K562 (cell line): ENCODE results near the gene FAM181B. TPM values are rescaled to one million over a fixed set of nuclear protein-coding genes. Genes with fewer than 3 reads are reported as not detected.
A peak's percentile ranks its signal among the peaks of the same experiment; 100 is the strongest.

Experiments
- CREM ChIP-seq: IDR thresholded peaks from 2 replicates; pipeline ENCODE4 v1.6.1; 2014; ENCODE audit warnings: antibody characterized with exemption, low read depth
- KLF16 ChIP-seq: IDR thresholded peaks from 2 replicates; pipeline ENCODE4 v1.6.1; 2016; ENCODE audit warnings: antibody characterized with exemption
- POLR2B ChIP-seq: fragments of 450-650 bp; IDR thresholded peaks from 2 replicates; pipeline ENCODE4 v1.6.1; 2018; ENCODE audit warnings: low read depth; ENCODE audit not compliant: partially characterized antibody
- STAG1 ChIP-seq: sonication (generic); formaldehyde crosslinking; IDR thresholded peaks from 2 replicates; pipeline ENCODE4 v1.5.0; 2020; ENCODE audit warnings: missing genetic modification reagents, borderline replicate concordance
- polyA plus RNA-seq, 8 experiments: library from polyadenylated mRNA; depleted of rRNA in 4 of 8; stranded (reverse) in 5 of 8; unstranded in 3 of 8; fragments of >200 nt; fragmentation: Nextera tagmentation in 2 of 8; fragmentation: Illumina TruSeq in 1 of 8; extraction: Ambion mirVana in 2 of 8; extraction: Trizol in 1 of 8; gene quantifications; 2 replicates each; pipeline versions ENCODE4 v1.2.1 to v1.2.3, GENCODE V29; 2011 to 2014; ENCODE audit warnings: inconsistent platforms in 1 of 8, missing spikeins in 1 of 8
- total RNA-seq, 7 experiments: library from RNA; depleted of rRNA in 6 of 7; stranded (reverse); fragments of >200 nt in 6 of 7; fragmentation: Illumina TruSeq in 2 of 7; extraction: Trizol in 2 of 7; gene quantifications; 2 replicates each; pipeline versions ENCODE4 v1.2.1 to v1.2.3, GENCODE V29; 2011 to 2021; ENCODE audit warnings: low replicate concordance in 1 of 7
- TF ChIP-seq, protein P1 (sequence below), 3 experiments: IDR thresholded peaks in 2 of 3; conservative IDR thresholded peaks in 1 of 3; 2 replicates each; pipeline ENCODE4 v1.5.1; 2011 to 2012; ENCODE audit warnings: low read length in 3 of 3, mild to moderate bottlenecking in 3 of 3, control low read depth in 2 of 3, improper control_type of control experiment in 1 of 3, inconsistent platforms in 1 of 3, low read depth in 1 of 3, mixed read lengths in 1 of 3, moderate library complexity in 1 of 3; ENCODE audit not compliant: insufficient read depth in 2 of 3
- TF ChIP-seq, protein P2 (sequence below), 2 experiments: fragments of 450-650 bp; formaldehyde crosslinking in 1 of 2; IDR thresholded peaks; 2 replicates each; pipeline versions ENCODE4 v1.4.0 to v1.6.1; 2014 to 2020; ENCODE audit warnings: mild to moderate bottlenecking in 2 of 2, borderline replicate concordance in 1 of 2, low read depth in 1 of 2

The FAM181B gene
- total and polyA plus RNA-seq, 9 of the 15 experiments (the other 6 are each of a cell fraction or from before 2014, with no cell fraction given), result 0.01 TPM; not detected in 8

DNA sequence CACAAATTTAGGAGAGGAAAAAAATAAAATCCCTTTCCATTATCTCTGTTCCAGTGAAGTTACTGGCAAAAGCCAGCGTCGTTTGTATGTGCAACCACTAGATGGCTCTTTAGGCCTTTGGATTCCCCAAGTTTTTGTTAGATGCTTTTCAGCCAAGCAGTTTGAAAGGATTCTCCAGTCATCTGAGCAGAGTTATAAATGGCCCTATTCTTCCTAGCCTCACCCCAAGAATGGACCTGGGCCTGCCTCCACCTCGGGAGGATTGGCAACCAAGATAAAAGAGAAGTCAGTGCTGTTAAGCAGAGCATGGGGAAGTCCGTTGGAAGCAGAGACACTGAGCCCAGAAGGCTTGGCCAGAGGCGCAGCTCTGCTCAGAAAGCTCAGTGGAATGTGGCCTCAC is 15.4 kb downstream of the FAM181B start (continued):
- TF ChIP-seq, protein P1, sequence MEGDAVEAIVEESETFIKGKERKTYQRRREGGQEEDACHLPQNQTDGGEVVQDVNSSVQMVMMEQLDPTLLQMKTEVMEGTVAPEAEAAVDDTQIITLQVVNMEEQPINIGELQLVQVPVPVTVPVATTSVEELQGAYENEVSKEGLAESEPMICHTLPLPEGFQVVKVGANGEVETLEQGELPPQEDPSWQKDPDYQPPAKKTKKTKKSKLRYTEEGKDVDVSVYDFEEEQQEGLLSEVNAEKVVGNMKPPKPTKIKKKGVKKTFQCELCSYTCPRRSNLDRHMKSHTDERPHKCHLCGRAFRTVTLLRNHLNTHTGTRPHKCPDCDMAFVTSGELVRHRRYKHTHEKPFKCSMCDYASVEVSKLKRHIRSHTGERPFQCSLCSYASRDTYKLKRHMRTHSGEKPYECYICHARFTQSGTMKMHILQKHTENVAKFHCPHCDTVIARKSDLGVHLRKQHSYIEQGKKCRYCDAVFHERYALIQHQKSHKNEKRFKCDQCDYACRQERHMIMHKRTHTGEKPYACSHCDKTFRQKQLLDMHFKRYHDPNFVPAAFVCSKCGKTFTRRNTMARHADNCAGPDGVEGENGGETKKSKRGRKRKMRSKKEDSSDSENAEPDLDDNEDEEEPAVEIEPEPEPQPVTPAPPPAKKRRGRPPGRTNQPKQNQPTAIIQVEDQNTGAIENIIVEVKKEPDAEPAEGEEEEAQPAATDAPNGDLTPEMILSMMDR (IDR thresholded peaks at IDR 0.05 in 2 of 3, conservative IDR thresholded peaks at IDR 0.05 in 1 of 3; ENCODE audit: insufficient read depth in 2 of 3, low read depth in 1 of 3, low read length in 3 of 3), result peak; percentile 73 to 91 (median 79)
- TF ChIP-seq CREM (0 out of 2 replicates have a peak, but pooled peaks have one; percentile 30), STAG1 (CRISPR knock-in tag) (peak; percentile 63; the same call in 1 of the 2 replicates), POLR2B (no peak), KLF16 (0 out of 2 replicates have a peak, but pooled peaks have one; percentile 6)
- TF ChIP-seq, protein P2, sequence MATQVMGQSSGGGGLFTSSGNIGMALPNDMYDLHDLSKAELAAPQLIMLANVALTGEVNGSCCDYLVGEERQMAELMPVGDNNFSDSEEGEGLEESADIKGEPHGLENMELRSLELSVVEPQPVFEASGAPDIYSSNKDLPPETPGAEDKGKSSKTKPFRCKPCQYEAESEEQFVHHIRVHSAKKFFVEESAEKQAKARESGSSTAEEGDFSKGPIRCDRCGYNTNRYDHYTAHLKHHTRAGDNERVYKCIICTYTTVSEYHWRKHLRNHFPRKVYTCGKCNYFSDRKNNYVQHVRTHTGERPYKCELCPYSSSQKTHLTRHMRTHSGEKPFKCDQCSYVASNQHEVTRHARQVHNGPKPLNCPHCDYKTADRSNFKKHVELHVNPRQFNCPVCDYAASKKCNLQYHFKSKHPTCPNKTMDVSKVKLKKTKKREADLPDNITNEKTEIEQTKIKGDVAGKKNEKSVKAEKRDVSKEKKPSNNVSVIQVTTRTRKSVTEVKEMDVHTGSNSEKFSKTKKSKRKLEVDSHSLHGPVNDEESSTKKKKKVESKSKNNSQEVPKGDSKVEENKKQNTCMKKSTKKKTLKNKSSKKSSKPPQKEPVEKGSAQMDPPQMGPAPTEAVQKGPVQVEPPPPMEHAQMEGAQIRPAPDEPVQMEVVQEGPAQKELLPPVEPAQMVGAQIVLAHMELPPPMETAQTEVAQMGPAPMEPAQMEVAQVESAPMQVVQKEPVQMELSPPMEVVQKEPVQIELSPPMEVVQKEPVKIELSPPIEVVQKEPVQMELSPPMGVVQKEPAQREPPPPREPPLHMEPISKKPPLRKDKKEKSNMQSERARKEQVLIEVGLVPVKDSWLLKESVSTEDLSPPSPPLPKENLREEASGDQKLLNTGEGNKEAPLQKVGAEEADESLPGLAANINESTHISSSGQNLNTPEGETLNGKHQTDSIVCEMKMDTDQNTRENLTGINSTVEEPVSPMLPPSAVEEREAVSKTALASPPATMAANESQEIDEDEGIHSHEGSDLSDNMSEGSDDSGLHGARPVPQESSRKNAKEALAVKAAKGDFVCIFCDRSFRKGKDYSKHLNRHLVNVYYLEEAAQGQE (IDR thresholded peaks at IDR 0.05; ENCODE audit: borderline replicate concordance), result peak; percentile 72; the same call in 1 of the 2 replicates
- TF ChIP-seq, protein P2 (CRISPR knock-in tag; IDR thresholded peaks at IDR 0.05; ENCODE audit: low read depth), result no peak
